Nephron (organoid): Measurements from ENCODE around the gene ZMYND12.

Source experiments
- H3K27ac Mint-ChIP-seq, 3 experiments: 2 replicates each; pipeline ENCODE4 v1.8.0; 2020; ENCODE audit warnings: mixed read lengths in 3 of 3, mild to moderate bottlenecking in 2 of 3, moderate library complexity in 1 of 3
- H3K27me3 Mint-ChIP-seq: 2 replicates; pipeline ENCODE4 v1.8.0; 2021; ENCODE audit warnings: low read depth, mild to moderate bottlenecking, moderate library complexity, mixed read lengths
- H3K36me3 Mint-ChIP-seq: 2 replicates; pipeline ENCODE4 v1.8.0; 2020; ENCODE audit warnings: low read depth, mixed read lengths
- H3K4me1 Mint-ChIP-seq: 2 replicates; pipeline ENCODE4 v1.8.0; 2020; ENCODE audit warnings: mixed read lengths
- H3K4me3 Mint-ChIP-seq, 3 experiments: 2 replicates each; pipeline ENCODE4 v1.8.0; 2020; ENCODE audit warnings: mild to moderate bottlenecking in 3 of 3, mixed read lengths in 3 of 3, moderate library complexity in 2 of 3
- H3K9me3 Mint-ChIP-seq: 2 replicates; pipeline ENCODE4 v1.8.0; 2020; ENCODE audit warnings: mixed read lengths
- CTCF ChIP-seq, 3 experiments: fragments of 200-600 bp; sonication (generic); IDR thresholded peaks; one replicate each; pipeline ENCODE4 v1.5.0; 2021; ENCODE audit warnings: antibody characterized with exemption in 3 of 3; ENCODE audit not compliant: unreplicated experiment in 3 of 3

The ZMYND12 gene

GRCh38 chr1:42427240-42427639 lies 28.6 kb downstream of the ZMYND12 start:
- TF ChIP-seq CTCF (IDR thresholded peaks at IDR 0.05; ENCODE audit: unreplicated experiment in 3 of 3): no peak
- H3K27ac Mint-ChIP-seq: peak overlapping the region in 1 of 3 experiments; percentile 3
- H3K9me3 Mint-ChIP-seq: no peaks in the 10 kb centered on the region
- peaks cover 8% of the 10 kb centered on the region for H3K27me3 Mint-ChIP-seq
- no peak overlapping the region for H3K4me3 Mint-ChIP-seq
- no peaks in the 10 kb centered on the region for H3K36me3 Mint-ChIP-seq
- peaks cover 39% of the 10 kb centered on the region for H3K4me1 Mint-ChIP-seq

- Mint-ChIP-seq H3K27ac (peak overlapping the region; percentile 55 to 83 (median 82)), H3K4me3 (no peak overlapping the region), H3K9me3 (no peaks in the 10 kb centered on the region), H3K36me3 (no peaks in the 10 kb centered on the region), H3K27me3 (peaks cover 8% of the 10 kb centered on the region), H3K4me1 (peaks cover 65% of the 10 kb centered on the region)
- no peak for TF ChIP-seq CTCF (IDR thresholded peaks at IDR 0.05; ENCODE audit: unreplicated experiment in 3 of 3)
Observed at GRCh38 chr1:42424201-42424600, 31.6 kb downstream of the ZMYND12 start.

- Mint-ChIP-seq H3K27ac (peak overlapping the region; percentile 55 to 83 (median 82)), H3K9me3 (no peaks in the 10 kb centered on the region), H3K27me3 (peaks cover 8% of the 10 kb centered on the region), H3K4me3 (peak overlapping the region in 2 of 3 experiments; percentile 5 to 9), H3K36me3 (no peaks in the 10 kb centered on the region), H3K4me1 (peaks cover 68% of the 10 kb centered on the region)
- TF ChIP-seq CTCF (IDR thresholded peaks at IDR 0.05; ENCODE audit: unreplicated experiment in 3 of 3): no peak
Observed at GRCh38 chr1:42423681-42424080, 32.1 kb downstream of the ZMYND12 start.

- Mint-ChIP-seq H3K4me3 (no peak overlapping the region), H3K4me1 (peaks cover 76% of the 10 kb centered on the region), H3K36me3 (no peaks in the 10 kb centered on the region)
Observed at GRCh38 chr1:42422737-42423136, 33.1 kb downstream of the ZMYND12 start.

GRCh38 chr1:42420911-42421585 lies 34.8 kb downstream of the ZMYND12 start:
- peaks cover 5% of the 10 kb centered on the region for H3K27me3 Mint-ChIP-seq
- peak overlapping the region; percentile 46 to 81 (median 80) for H3K27ac Mint-ChIP-seq
- peaks cover 87% of the 10 kb centered on the region for H3K4me1 Mint-ChIP-seq

More at GRCh38 chr1:42422737-42423136, 33.1 kb downstream of the ZMYND12 start:
- Mint-ChIP-seq H3K9me3 (no peaks in the 10 kb centered on the region), H3K27me3 (peaks cover 8% of the 10 kb centered on the region), H3K27ac (peak overlapping the region; percentile 55 to 83 (median 82))
- TF ChIP-seq CTCF (IDR thresholded peaks at IDR 0.05; ENCODE audit: unreplicated experiment in 3 of 3): no peak

More at GRCh38 chr1:42420911-42421585, 34.8 kb downstream of the ZMYND12 start:
- no peaks in the 10 kb centered on the region for H3K9me3 Mint-ChIP-seq
- no peaks in the 10 kb centered on the region for H3K36me3 Mint-ChIP-seq
- peak overlapping the region; percentile 16 to 38 (median 27) for H3K4me3 Mint-ChIP-seq
- no peak for TF ChIP-seq CTCF (IDR thresholded peaks at IDR 0.05; ENCODE audit: unreplicated experiment in 3 of 3)
